ENCODE measurements around the gene NMNAT1. TPM values are rescaled to one million over a fixed set of nuclear protein-coding genes. Genes with fewer than 3 reads are reported as not detected.

NMNAT1 gene
- total RNA-seq, 1 experiment from 2014 or later = 2.8 TPM

DNA sequence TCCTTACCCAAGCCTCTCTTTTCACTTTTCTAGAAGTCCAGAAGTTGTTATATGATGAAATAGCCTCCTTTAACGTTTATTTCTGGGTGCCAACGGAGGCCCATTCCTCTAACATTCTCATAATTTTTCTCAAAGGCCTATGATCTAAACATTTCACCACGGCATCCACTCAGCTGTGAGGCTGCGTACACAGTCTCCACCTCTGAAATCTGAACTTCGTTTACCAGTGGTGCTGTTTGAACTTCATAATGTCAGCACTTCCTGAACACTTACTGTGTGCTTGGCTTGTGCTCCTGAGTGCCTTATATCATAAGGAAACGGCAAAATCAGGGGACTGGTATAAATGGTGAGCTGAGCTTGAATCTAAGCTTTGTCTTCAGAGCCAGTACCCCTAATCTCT is 41.7 kb downstream of the NMNAT1 start:
- no peak overlapping the region for H3K4me2 ChIP-seq (ENCODE audit: insufficient read depth, insufficient read length, low read length)
- no peaks in the 10 kb centered on the region for H3K27me3 ChIP-seq (ENCODE audit: insufficient read depth, low read length)
- H3K9ac ChIP-seq (ENCODE audit: extremely low read depth, insufficient read length, low read length) = no peak overlapping the region
- Mint-ChIP-seq H3K27me3 (ENCODE audit: low read depth) (no peaks in the 10 kb centered on the region; the same call in 1 of the 2 replicates), H3K4me3 (no peak overlapping the region), H3K4me1 (no peaks in the 10 kb centered on the region), H3K9me3 (no peaks in the 10 kb centered on the region), H3K36me3 (ENCODE audit: insufficient read depth in 1 of 3, low read depth in 3 of 3) (peaks cover 0 to 6% (median 4%) of the 10 kb centered on the region in 3 experiments; a peak in 3 of 7 replicates), H3K27ac (no peak overlapping the region)
- H3K18ac ChIP-seq (ENCODE audit: insufficient read length, low read depth, low read length) = no peak overlapping the region
- H3K79me2 ChIP-seq (ENCODE audit: insufficient read depth, low read length) = no peaks in the 10 kb centered on the region
- no peak overlapping the region for H2BK5ac ChIP-seq (ENCODE audit: insufficient read length, low read length)
- TF ChIP-seq CTCF (conservative IDR thresholded peaks at IDR 0.05) = no peak
- H4K20me1 ChIP-seq (ENCODE audit: control insufficient read depth, insufficient read depth, insufficient read length) = no peaks in the 10 kb centered on the region
- no peak overlapping the region for H3K56ac ChIP-seq (ENCODE audit: insufficient read length, low read depth, low read length)
- no peak overlapping the region for H2BK15ac ChIP-seq (ENCODE audit: low read depth, low read length)
- no peaks in the 10 kb centered on the region for H3K79me1 ChIP-seq (ENCODE audit: insufficient read depth, low read depth, low read length, poor library complexity, severe bottlenecking)
- DNase-seq = no peak
- no peaks in the 10 kb centered on the region for H3K9me3 ChIP-seq (ENCODE audit: control insufficient read depth, low read depth, low read length)
- no peak overlapping the region for H2BK120ac ChIP-seq (ENCODE audit: low read depth, low read length, poor library complexity, severe bottlenecking)
- H2AFZ ChIP-seq (ENCODE audit: low read length) = no peak overlapping the region
- no peak overlapping the region for H3K23ac ChIP-seq (ENCODE audit: insufficient read length, low read depth, low read length)
- no CpG with 5 or more reads among the region's 6 CpGs for WGBS (ENCODE audit: extremely low coverage, insufficient read length, low lambda C conversion rate)
- H4K5ac ChIP-seq (ENCODE audit: insufficient read length, low read depth, low read length) = no peak overlapping the region
- no peak overlapping the region for H3K27ac ChIP-seq (ENCODE audit: insufficient read length, low read depth, low read length)
- H3T11ph ChIP-seq (ENCODE audit: low read length) = no peak overlapping the region
- no peak overlapping the region for H2BK12ac ChIP-seq (ENCODE audit: insufficient read length, low read depth, low read length)
- H2BK20ac ChIP-seq (ENCODE audit: low read depth, low read length, poor library complexity, severe bottlenecking) = no peak overlapping the region
- no peak overlapping the region for H4K8ac ChIP-seq (replicated peaks; ENCODE audit: insufficient read length, low read depth, low read length)
- H3K14ac ChIP-seq (ENCODE audit: insufficient read depth, low read length) = no peak overlapping the region
- H4K91ac ChIP-seq (ENCODE audit: insufficient read length, low read depth, low read length) = no peak overlapping the region
- H3K4ac ChIP-seq (ENCODE audit: low read depth, low read length) = no peak overlapping the region
- no peak overlapping the region for H2AK5ac ChIP-seq (ENCODE audit: insufficient read length, low read length)
- H3K23me2 ChIP-seq (ENCODE audit: insufficient read length, low read depth, low read length, poor library complexity, severe bottlenecking) = no peaks in the 10 kb centered on the region
- H3K4me1 ChIP-seq (ENCODE audit: insufficient read depth, low read length) = no peaks in the 10 kb centered on the region
